MV-4-11 (cell line): ENCODE results near the gene CAPN9.
A peak's percentile ranks its signal among the peaks of the same experiment; 100 is the strongest.
"Not testable (repeated sequence)": the region's sequence is repeated elsewhere in the genome, so short reads cannot be mapped to it uniquely, and the experiment has no call there.

Experiments
- DNase-seq: peaks from one replicate; lab custom pipeline; 2025; lab: John Stamatoyannopoulos, UW

CAPN9 gene

GRCh38 chr1:230711245-230711644, 35.9 kb upstream of the CAPN9 start:
- DNase-seq = peak; percentile 2

- no peak for DNase-seq
Measured at GRCh38 chr1:230712470-230712942, 34.7 kb upstream of the CAPN9 start.

DNA sequence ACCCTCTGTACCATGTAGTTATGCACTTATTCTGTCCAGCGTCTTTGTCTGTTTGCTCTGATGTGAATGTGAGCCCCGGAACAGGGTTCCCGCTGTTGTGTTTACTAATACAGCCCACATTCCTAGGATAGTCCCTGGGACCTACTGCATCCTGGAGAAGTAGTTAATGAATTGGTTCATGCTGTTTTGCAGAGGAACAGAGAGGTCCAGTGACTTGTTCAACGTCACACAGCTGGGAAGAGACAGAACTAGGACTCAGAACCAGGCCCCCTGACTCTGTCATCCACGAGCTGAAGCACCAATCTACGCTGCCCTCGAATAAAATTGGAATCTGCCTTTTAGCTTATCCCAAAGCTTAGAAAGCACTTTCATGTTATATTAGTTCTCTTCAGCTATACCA, 34.0 kb upstream of the CAPN9 start:
- DNase-seq = no peak

- DNase-seq = no peak
Measured at GRCh38 chr1:230713547-230713914, 33.7 kb upstream of the CAPN9 start.

DNA sequence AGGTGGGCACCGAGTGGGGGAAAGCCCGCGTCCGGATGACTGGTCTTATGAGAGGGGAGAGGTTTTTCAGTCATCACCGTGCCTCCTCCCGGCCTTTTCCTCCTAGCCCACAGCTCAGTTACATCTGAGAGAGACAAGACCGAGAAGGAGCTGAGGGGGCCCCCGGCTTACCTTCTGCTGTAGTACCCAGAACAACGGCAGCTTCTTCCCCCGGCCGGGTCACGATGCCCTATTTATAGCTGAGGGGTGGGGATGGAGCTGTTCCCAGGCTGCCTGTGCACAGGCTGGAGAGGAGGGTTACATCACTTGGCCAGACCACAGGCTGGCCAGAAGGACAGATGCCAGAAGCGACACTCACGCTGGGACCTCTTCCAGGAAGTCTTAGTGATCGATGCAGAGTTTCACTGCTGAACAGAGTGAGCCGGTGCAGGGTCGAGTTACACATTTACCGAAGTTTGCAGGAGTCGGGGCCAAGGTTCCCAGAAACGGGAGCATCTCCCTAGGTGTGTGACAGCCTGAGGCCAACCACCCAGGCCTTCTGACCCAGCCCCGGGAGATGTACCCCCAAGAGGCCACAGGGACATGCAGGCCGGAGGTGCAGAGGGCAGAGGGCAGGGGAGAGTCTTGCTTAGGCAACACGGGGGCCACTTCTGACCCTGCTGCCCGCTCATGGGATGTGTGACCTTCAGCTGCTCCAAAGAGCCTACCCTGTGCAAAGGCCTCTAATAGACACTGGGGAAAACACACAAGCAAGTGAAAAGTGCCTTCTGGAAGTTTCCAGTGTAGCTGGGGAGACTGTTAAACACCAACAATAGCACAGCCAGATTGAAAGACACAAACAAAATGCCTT, 33.0 kb upstream of the CAPN9 start, which contains the start of gene AGT:
Gene AGT (minus strand): TSS at position 208 of the 850 bp plus-strand sequence. CDS start 3,299 bp downstream, outside the sequence.
- peak; percentile 91 for DNase-seq

DNA sequence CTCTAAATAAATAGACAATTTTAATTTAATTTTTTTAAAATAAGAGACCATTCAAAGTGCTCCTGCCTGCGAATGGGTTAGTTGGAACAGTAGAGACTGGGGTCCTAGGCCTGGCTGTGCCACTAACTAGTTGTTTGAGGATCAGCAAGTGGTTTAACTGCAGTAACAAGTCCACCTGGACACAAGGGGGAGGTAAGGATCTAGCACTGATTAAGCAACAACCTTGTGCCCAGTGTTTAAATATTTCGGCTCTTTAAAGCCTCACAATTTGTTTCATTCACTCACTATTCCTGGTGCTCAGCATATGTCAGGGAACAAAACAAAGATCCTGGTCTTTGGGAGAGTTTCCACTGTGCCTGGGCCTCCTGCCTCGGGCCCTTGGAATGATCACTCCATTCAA, 31.7 kb upstream of the CAPN9 start:
- no peak for DNase-seq

DNA sequence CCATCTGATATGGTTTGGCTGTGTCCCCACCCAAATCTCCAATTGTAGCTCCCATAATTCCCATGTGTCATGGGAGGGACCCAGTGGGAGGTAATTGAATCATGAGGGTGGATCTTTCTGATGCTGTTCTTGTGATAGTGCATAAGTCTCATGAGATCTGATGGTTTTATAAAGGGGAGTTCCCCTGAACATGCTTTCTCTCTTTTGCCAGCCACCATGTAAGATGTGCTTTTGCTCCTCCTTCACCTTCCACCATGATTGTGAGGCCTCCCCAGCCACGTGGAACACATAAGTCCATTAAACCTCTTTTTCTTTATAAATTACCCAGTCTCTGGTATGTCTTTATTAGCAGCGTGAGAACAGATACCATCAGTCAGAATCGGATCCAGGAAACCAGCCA, 30.7 kb upstream of the CAPN9 start:
- not testable (repeated sequence) for DNase-seq

DNA sequence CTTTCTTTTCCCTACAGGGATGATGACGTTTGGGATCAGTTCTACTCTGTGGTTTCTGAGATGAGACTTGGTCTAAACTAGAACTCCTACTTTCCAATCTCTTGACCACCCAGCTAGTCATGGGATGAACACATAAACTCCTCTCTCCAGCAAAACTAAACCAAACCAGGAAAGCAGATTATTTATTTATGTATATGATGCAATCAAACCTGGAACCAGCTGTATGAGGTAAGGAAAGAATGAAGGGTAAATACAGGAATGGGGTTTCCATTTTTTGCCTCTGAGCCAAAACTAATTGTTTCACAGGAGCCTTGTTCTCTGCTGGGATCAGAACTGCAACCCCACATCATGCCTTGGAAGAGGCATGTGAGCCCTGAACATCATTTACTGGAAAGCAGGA, 29.9 kb upstream of the CAPN9 start:
- no peak for DNase-seq

DNA sequence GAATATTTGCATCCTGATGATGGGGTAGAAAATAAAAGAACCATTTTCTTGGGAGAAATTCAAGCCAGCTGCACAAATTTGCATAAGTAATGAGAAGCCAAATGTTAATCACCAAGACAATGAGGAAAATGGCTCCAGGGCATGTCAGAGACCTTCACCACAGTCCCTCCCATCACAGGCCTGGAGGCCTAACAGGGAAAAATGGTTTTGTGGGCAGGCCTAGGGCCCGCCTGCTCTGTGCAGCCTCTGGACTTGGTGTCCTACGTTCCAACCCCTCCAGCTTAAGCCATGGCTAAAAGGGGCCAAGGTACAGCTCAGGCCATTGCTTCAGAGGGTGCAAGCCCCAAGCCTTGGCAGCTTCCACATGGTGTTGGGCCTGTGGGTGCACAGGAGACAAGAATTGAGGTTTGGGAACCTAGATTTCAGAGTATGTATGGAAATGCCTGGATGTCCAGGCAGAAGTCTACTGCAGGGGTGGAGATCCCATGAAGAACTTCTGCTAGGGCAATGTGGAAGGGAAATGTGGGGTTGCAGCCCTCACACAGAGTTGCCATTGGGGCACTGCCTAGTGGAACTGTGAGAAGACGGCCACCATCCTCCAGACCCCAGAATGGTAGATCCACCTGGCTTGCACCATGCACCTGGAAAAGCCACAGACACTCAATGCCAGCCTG, 25.2 kb upstream of the CAPN9 start:
- DNase-seq = not testable (repeated sequence)

GRCh38 chr1:230725256-230726012, 21.8 kb upstream of the CAPN9 start:
- DNase-seq = no peak

DNA sequence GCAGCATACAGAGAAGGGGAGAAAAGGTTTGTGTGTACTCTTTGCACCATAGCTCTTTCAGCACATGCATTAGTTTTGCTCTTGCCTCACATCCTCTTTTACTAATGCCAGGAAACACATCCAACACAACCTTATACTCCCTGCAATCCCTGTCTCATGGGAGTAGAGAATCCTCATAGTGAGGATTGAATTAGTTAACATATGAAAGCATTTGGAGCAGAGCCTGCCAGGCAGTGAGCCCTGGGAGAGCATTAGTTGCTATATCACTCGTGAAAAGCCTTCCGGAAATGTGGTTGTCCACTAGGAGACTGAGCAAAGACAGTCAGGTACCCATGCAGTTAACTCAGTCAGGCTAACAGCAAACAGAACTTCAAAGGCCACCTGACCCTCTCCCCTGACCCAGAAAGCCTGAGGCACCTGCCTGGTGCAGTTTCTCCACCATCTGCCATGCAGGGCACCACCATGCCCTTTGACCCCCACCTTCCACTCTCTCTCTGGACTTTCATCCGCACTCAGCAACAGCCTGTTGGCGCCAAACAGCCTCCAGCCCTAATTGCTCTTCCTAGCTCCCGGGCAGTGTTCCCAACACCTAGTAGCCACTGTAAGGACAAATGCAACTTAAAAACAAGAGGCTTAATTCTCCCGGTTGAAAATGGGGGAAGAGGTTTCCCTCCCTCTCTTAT, 18.3 kb upstream of the CAPN9 start:
- peak; percentile 53 for DNase-seq

GRCh38 chr1:230730977-230731376, 16.2 kb upstream of the CAPN9 start:
- DNase-seq = no peak

- no peak for DNase-seq
Measured at GRCh38 chr1:230735447-230735846, 11.7 kb upstream of the CAPN9 start.

DNA sequence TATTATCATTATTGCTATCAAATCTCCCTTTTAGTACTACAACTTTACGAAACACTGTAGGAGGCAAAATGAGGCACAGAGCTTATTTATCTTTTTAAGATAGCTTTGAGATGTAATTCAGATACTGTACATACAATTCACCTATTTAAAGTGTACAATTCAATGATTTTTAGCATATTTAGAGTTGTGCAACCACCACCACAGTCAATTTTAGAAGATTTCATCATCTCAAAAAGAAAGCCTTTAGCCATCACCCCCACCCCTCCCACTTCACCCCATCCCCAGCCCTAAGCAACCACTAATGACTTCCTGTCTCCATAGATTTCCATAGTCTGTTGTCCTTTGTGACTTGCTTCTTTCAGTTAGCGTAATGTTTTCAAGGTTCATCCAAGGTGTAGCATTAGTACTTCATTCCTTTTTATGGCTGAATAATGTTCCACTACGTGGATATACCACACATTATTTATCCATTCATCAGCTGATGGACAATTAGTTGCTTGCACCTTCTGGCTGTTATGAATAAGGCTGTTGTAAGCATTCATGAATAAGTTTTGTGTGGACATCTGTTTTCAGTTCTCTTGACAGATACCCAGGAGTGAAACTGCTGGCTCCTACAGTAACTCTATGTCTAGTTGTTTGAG, 9.4 kb upstream of the CAPN9 start:
- peak; percentile 47 for DNase-seq

- DNase-seq = no peak
Measured at GRCh38 chr1:230739564-230740290, 7.5 kb upstream of the CAPN9 start.

GRCh38 chr1:230743899-230744298, 3.3 kb upstream of the CAPN9 start:
- DNase-seq = no peak

- DNase-seq = no peak
Measured at GRCh38 chr1:230744382-230744781, 2.8 kb upstream of the CAPN9 start.

- DNase-seq = no peak
Measured at GRCh38 chr1:230745071-230745470, 2.1 kb upstream of the CAPN9 start.

DNA sequence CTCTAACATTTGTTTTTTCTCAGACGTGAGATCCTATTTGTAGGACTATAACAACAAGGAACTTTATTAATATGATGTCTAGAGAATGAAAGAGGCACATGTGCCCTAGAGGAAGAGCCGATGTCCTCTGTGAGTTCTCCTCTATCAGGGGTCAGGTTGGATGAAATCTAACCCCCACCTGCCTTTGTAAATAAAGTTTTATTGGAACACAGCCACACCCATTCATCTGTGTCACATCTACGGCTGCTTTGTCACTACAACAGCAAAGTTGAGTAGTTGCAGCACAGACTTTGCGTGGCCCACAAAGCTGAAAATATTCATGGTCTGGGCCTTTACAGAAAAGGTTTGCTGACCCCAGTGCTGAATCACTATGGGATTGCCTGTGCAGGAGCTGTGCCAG, 571 bp upstream of the CAPN9 start:
- DNase-seq = no peak

- no peak for DNase-seq
Measured at GRCh38 chr1:230747890-230748800, 957 bp downstream of the CAPN9 start.
